Transverse colon (tissue), 4 donors: ENCODE results near the gene LILRA5. TPM values are rescaled to one million over a fixed set of nuclear protein-coding genes. Genes with fewer than 3 reads are reported as not detected.

ENCODE experiments used
- DNase-seq: peaks from one replicate; pipeline ENCODE4 v3.0.0-alpha.2; 2019
- H3K27ac ChIP-seq, 4 donors: fragments of 200-600 bp; sonication (generic); 2 replicates each; pipeline ENCODE4 v1.5.1; 2016 to 2018; ENCODE audit warnings: inconsistent platforms in 4 of 4
- H3K27me3 ChIP-seq: fragments of 200-600 bp; sonication (generic); 2 replicates; pipeline ENCODE4 v1.5.1; 2017; ENCODE audit warnings: inconsistent platforms
- H3K36me3 ChIP-seq, 4 donors: fragments of 200-600 bp; sonication (generic); 2 replicates each; pipeline ENCODE4 v1.5.1; 2017 to 2019; ENCODE audit warnings: inconsistent platforms in 4 of 4
- H3K4me1 ChIP-seq, 4 donors: fragments of 200-600 bp; sonication (generic); 2 replicates each; pipeline ENCODE4 v1.5.1; 2017 to 2020; ENCODE audit warnings: inconsistent platforms in 4 of 4
- H3K4me3 ChIP-seq, 4 donors: fragments of 200-600 bp; sonication (generic); 1 replicate in 1 of 4; 2 replicates in 3 of 4; pipeline versions ENCODE4 v1.5.1 to v1.6.1; 2017 to 2019; ENCODE audit warnings: inconsistent platforms in 4 of 4
- H3K9me3 ChIP-seq, 2 donors: fragments of 200-600 bp; sonication (generic); 2 replicates each; pipeline ENCODE4 v1.5.1; 2017 to 2019; ENCODE audit warnings: inconsistent platforms in 2 of 2
- EP300 ChIP-seq: sonication (generic); formaldehyde crosslinking; IDR thresholded peaks from one replicate; pipeline ENCODE4 v1.6.1; 2017; ENCODE audit warnings: antibody characterized with exemption, low read depth
- POLR2A ChIP-seq: fragments of 450-650 bp; IDR thresholded peaks from one replicate; pipeline ENCODE4 v1.6.1; 2016; ENCODE audit warnings: antibody characterized with exemption, mild to moderate bottlenecking, moderate library complexity
- POLR2AphosphoS5 ChIP-seq, 3 donors: sonication (generic); formaldehyde crosslinking; IDR thresholded peaks; one replicate each; pipeline ENCODE4 v1.6.1; 2016; ENCODE audit warnings: antibody characterized with exemption in 3 of 3
- WGBS, 2 donors: methylation state at CpG; one replicate each; pipeline ENCODE4 v1.1.5; 2018; ENCODE audit warnings: low coverage in 1 of 2; 5-methylcytosine and 5-hydroxymethylcytosine counted together
- in situ Hi-C, 4 donors: fragments of 200-750 bp; cut with MboI; loops; one replicate each; pipeline versions ENCODE4 v1.15.0 to v1.15.1; 2017; ENCODE audit warnings: low sequenced_read_pairs in 3 of 4, low pct_ligation_motif_present in 1 of 4, low pct_unique_long_range_greater_than_20kb in 1 of 4
- intact Hi-C: fragments of 100-400 bp; cut with DNase I; formaldehyde crosslinking; loops from one replicate; pipeline ENCODE4 v1.15.1; 2023; ENCODE audit warnings: low total_unique reads
- total RNA-seq, 4 donors: library from RNA; depleted of rRNA; stranded (reverse); fragments of >200 nt; gene quantifications; one replicate each; pipeline ENCODE4 v1.1.0, GENCODE V29; 2016
- TF ChIP-seq, protein P1 (sequence below), 5 experiments: fragments of 200-600 bp in 3 of 5; fragments of 450-650 bp in 2 of 5; sonication (generic) in 3 of 5; IDR thresholded peaks; 1 replicate in 2 of 5; 2 replicates in 3 of 5; pipeline ENCODE4 v1.5.1; 2016 to 2017; ENCODE audit warnings: antibody characterized with exemption in 5 of 5, inconsistent platforms in 3 of 5, mild to moderate bottlenecking in 2 of 5, moderate library complexity in 1 of 5

LILRA5 gene
- total RNA-seq, 4 donors from 2014 or later: 1.6 TPM; not detected in 2

DNA sequence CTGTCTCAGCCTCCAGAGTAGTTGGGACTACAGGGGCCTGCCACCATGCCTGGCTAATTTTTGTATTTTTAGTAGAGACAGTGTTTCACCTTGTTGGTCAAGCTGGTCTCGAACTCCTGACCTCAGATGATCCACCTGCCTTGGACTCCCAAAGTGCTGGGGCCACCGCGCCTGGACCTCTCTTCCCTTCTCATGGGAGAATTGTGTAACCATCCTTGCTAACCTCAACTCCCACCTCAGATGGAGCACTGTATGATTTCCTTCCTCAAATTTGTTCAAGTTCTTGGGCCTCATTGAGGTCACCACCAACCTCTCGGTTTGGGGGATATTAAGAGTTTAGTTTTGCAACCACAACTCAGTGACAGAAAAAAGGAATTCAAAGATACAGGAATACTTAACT lies 10.7 kb downstream of the LILRA5 start:
- Histone ChIP-seq H3K27ac (no peak overlapping the region), H3K9me3 (no peaks in the 10 kb centered on the region), H3K36me3 (no peaks in the 10 kb centered on the region), H3K27me3 (no peaks in the 10 kb centered on the region), H3K4me1 (no peaks in the 10 kb centered on the region), H3K4me3 (no peak overlapping the region)
- TF ChIP-seq EP300 (no peak), POLR2A (no peak), POLR2AphosphoS5 (IDR thresholded peaks at IDR 0.05) (no peak)
- TF ChIP-seq, protein P1, sequence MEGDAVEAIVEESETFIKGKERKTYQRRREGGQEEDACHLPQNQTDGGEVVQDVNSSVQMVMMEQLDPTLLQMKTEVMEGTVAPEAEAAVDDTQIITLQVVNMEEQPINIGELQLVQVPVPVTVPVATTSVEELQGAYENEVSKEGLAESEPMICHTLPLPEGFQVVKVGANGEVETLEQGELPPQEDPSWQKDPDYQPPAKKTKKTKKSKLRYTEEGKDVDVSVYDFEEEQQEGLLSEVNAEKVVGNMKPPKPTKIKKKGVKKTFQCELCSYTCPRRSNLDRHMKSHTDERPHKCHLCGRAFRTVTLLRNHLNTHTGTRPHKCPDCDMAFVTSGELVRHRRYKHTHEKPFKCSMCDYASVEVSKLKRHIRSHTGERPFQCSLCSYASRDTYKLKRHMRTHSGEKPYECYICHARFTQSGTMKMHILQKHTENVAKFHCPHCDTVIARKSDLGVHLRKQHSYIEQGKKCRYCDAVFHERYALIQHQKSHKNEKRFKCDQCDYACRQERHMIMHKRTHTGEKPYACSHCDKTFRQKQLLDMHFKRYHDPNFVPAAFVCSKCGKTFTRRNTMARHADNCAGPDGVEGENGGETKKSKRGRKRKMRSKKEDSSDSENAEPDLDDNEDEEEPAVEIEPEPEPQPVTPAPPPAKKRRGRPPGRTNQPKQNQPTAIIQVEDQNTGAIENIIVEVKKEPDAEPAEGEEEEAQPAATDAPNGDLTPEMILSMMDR (IDR thresholded peaks at IDR 0.05): no peak
- 38 to 63% methylated on average over 2 to 4 of the region's 4 CpGs for WGBS, 2 donors
- no peak for DNase-seq
- in situ Hi-C loops (no loop called here), intact Hi-C loops (no loop called here)

DNA sequence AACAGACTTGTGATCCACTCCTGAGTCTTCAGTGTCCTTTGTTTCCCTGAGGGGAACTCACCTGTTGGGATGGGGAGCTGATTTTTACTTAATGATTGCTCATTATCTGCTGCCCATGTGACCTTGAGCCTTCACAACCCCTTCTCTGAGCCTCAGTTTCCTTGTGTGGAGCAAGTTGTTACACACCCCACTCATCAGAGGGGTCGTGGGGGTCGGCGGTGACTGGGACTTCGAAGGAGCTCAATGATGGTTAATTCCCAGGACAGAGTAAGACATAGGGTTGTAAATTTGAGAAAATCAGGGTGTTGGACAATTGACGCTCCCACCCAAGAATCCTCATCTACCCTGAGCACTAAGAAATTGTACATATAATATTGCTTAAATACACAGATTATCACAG lies 13.5 kb downstream of the LILRA5 start:
- no peaks in the 10 kb centered on the region for H3K36me3 ChIP-seq
- TF ChIP-seq EP300: no peak
- TF ChIP-seq, protein P1 (IDR thresholded peaks at IDR 0.05): no peak
- no peak for TF ChIP-seq POLR2A
- no peak for TF ChIP-seq POLR2AphosphoS5 (IDR thresholded peaks at IDR 0.05)
- no peak overlapping the region for H3K27ac ChIP-seq
- H3K4me1 ChIP-seq: no peaks in the 10 kb centered on the region
- no peak overlapping the region for H3K4me3 ChIP-seq
- WGBS, 2 donors: 86% methylated on average over 5 of the region's 5 CpGs; no CpG with 5 or more reads in 1 of the 2 donors
- DNase-seq: no peak
- in situ Hi-C loops (no loop called here), intact Hi-C loops (no loop called here)
- no peaks in the 10 kb centered on the region for H3K9me3 ChIP-seq
- no peaks in the 10 kb centered on the region for H3K27me3 ChIP-seq

DNA sequence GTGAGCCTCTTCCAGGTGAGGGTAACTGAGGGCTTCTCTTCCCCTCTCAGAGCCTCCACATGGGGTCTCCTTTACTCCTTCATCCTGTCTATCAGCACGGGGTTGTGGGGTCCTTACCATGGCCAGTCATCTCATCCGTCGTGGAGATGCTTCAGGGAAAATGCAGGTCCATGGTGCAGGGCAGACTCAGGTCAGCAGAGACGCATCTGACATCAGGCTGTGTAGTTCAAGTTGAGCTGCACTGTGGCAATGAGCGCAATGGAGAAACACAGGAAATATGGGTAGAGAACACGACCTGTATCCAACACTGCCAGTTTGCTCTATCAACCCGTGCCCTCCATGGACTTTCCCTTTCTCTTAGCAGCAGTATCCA lies 13.9 kb downstream of the LILRA5 start:
- no peaks in the 10 kb centered on the region for H3K9me3 ChIP-seq
- H3K27ac ChIP-seq: no peak overlapping the region
- 27 to 54% methylated on average over 3 to 7 of the region's 7 CpGs for WGBS, 2 donors
- TF ChIP-seq, protein P1 (IDR thresholded peaks at IDR 0.05): no peak
- TF ChIP-seq POLR2AphosphoS5 (IDR thresholded peaks at IDR 0.05): no peak
- no peak for TF ChIP-seq POLR2A
- TF ChIP-seq EP300: no peak
- no peaks in the 10 kb centered on the region for H3K36me3 ChIP-seq
- intact Hi-C loops: no loop called here
- H3K4me1 ChIP-seq: no peaks in the 10 kb centered on the region
- no peak overlapping the region for H3K4me3 ChIP-seq
- no peak for DNase-seq
- in situ Hi-C loops: no loop called here
- H3K27me3 ChIP-seq: no peaks in the 10 kb centered on the region

DNA sequence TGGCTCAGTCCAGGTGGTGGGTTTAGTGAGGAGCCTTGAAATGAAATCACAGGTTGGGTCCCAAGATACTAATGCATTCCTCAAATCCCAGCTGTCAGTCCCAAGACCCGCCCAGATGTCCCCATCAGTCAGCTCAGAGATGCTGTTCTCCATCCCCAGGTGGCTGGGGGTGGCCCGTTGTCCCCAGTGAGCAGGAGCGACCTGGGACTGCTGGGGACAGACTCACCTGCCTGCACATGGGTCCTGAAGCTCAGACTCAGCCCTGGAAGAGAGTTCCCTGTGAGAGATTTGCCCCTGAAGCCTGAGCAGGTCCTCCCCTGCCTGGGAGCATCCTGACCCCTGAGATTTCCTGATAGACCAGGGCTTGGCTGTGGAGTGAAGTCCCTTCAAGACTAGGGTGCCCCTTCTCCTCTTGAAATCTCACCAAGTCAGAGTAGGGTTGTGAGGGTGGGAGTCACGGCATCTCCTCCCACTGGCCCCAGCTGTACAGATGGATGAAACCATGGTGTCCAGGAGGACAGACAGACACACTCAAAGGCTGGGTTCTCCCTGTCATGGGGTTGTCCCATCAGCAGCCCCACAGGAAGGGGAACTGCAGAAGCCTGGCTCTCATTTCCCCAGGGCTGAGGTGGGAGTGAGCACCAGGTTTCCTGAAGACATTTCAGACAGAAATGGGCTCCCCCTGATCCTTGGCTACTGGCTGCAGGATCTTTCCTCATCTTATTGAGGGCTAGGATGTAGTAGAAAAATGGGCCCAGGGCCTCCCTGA lies 14.4 kb downstream of the LILRA5 start:
- Histone ChIP-seq H3K36me3 (no peaks in the 10 kb centered on the region), H3K9me3 (no peaks in the 10 kb centered on the region), H3K27ac (no peak overlapping the region), H3K4me3 (no peak overlapping the region), H3K4me1 (no peaks in the 10 kb centered on the region), H3K27me3 (no peaks in the 10 kb centered on the region)
- in situ Hi-C loops: no loop called here
- WGBS, 2 donors: 58% methylated on average over 4 of the region's 4 CpGs; no CpG with 5 or more reads in 1 of the 2 donors
- intact Hi-C loops: no loop called here
- DNase-seq: no peak
- TF ChIP-seq POLR2A: no peak
- TF ChIP-seq EP300: no peak
